Keratinocyte (primary cell): ENCODE data around the gene PEX10. TPM values are rescaled to one million over a fixed set of nuclear protein-coding genes. Genes with fewer than 3 reads are reported as not detected.

Experiments used
- DNase-seq: peaks from one replicate; pipeline ENCODE4 v3.0.0-alpha.2; 2011; ENCODE audit warnings: low read depth, missing footprints, low spot score
- FAIRE-seq: peaks from 2 replicates; lab custom pipeline; 2011; peaks lifted over from hg19 to GRCh38; lab: Jason Lieb, UNC
- H2AFZ ChIP-seq: 2 replicates; pipeline ENCODE4 v1.6.0; 2012; ENCODE audit warnings: low read length, control low read depth, inconsistent platforms; ENCODE audit not compliant: control insufficient read depth
- H3K27ac ChIP-seq: 2 replicates; pipeline ENCODE4 v1.5.1; 2011; ENCODE audit warnings: low read length; ENCODE audit not compliant: control insufficient read depth, insufficient read depth
- H3K27me3 ChIP-seq: 3 replicates; pipeline ENCODE4 v1.6.0; 2011; ENCODE audit warnings: low read length; ENCODE audit not compliant: control insufficient read depth, insufficient read depth; ENCODE audit errors: extremely low read depth
- H3K36me3 ChIP-seq, 2 experiments: 2 replicates in 1 of 2; 3 replicates in 1 of 2; pipeline ENCODE4 v1.5.1; 2011; ENCODE audit warnings: low read length in 2 of 2, mild to moderate bottlenecking in 1 of 2; ENCODE audit not compliant: control insufficient read depth in 2 of 2, insufficient read depth in 2 of 2; ENCODE audit errors: extremely low read depth in 1 of 2
- H3K4me1 ChIP-seq: 3 replicates; pipeline ENCODE4 v1.5.1; 2011; ENCODE audit warnings: low read length; ENCODE audit not compliant: control insufficient read depth, insufficient read depth; ENCODE audit errors: extremely low read depth
- H3K4me2 ChIP-seq: 3 replicates; pipeline ENCODE4 v1.6.0; 2011; ENCODE audit warnings: low read depth, low read length; ENCODE audit not compliant: control insufficient read depth, insufficient read depth; ENCODE audit errors: extremely low read depth
- H3K4me3 ChIP-seq, 3 experiments: fragments of 200-600 bp in 1 of 3; sonication (generic) in 1 of 3; 2 replicates in 2 of 3; 3 replicates in 1 of 3; pipeline ENCODE4 v1.5.1; 2011 to 2016; ENCODE audit warnings: low read length in 3 of 3, mild to moderate bottlenecking in 3 of 3, control low read depth in 2 of 3, inconsistent platforms in 1 of 3, low read depth in 1 of 3, mixed read lengths in 1 of 3, mixed run types in 1 of 3, moderate library complexity in 1 of 3; ENCODE audit not compliant: control insufficient read depth in 2 of 3, insufficient read depth in 2 of 3; ENCODE audit errors: extremely low read depth in 1 of 3
- H3K79me2 ChIP-seq: 2 replicates; pipeline ENCODE4 v1.6.0; 2012; ENCODE audit warnings: low read length; ENCODE audit not compliant: control insufficient read depth, insufficient read depth
- H3K9ac ChIP-seq: 3 replicates; pipeline ENCODE4 v1.6.0; 2011; ENCODE audit warnings: low read length; ENCODE audit not compliant: control insufficient read depth, insufficient read depth; ENCODE audit errors: extremely low read depth
- H3K9me1 ChIP-seq: 3 replicates; pipeline ENCODE4 v1.6.0; 2011; ENCODE audit warnings: low read length; ENCODE audit not compliant: control insufficient read depth, insufficient read depth; ENCODE audit errors: extremely low read depth
- H3K9me3 ChIP-seq: 2 replicates; pipeline ENCODE4 v1.5.1; 2012; ENCODE audit warnings: low read depth, low read length; ENCODE audit not compliant: control insufficient read depth
- H4K20me1 ChIP-seq: 3 replicates; pipeline ENCODE4 v1.6.0; 2011; ENCODE audit warnings: low read length; ENCODE audit not compliant: control insufficient read depth, insufficient read depth; ENCODE audit errors: extremely low read depth
- CTCF ChIP-seq, 3 experiments: IDR thresholded peaks in 1 of 3; conservative IDR thresholded peaks in 1 of 3; optimal IDR thresholded peaks in 1 of 3; 2 replicates in 2 of 3; 3 replicates in 1 of 3; pipeline versions ENCODE3 to v1.5.1; 2011; ENCODE audit warnings: low read length in 3 of 3, mild to moderate bottlenecking in 3 of 3, moderate library complexity in 2 of 3, control low read depth in 1 of 3, inconsistent platforms in 1 of 3; ENCODE audit not compliant: insufficient read depth in 2 of 3; ENCODE audit errors: extremely low read depth in 1 of 3
- EZH2 ChIP-seq: IDR thresholded peaks from one replicate; pipeline ENCODE4 v1.6.1; 2012; ENCODE audit warnings: inconsistent platforms, mild to moderate bottlenecking, low read length, moderate library complexity
- dilution Hi-C: fragments of 300-500 bp; cut with MboI; formaldehyde crosslinking; loops from one replicate; pipeline ENCODE4 v1.7.0; 2020; ENCODE audit warnings: low sequenced_read_pairs; ENCODE audit not compliant: extremely low pct_ligation_motif_present
- polyA plus RNA-seq, 5 experiments: library from polyadenylated mRNA; depleted of rRNA in 3 of 5; stranded (reverse) in 3 of 5; stranded (forward) in 1 of 5; unstranded in 1 of 5; fragments of >200 nt; gene quantifications; 1 replicate in 1 of 5; 2 replicates in 3 of 5; 3 replicates in 1 of 5; pipeline versions ENCODE4 v1.2.1 to v1.2.3, GENCODE V29; 2011 to 2012; ENCODE audit warnings: missing spikeins in 2 of 5, low read depth in 1 of 5, low replicate concordance in 1 of 5

Gene PEX10
- polyA plus RNA-seq, 1 donor (not counting 4 experiments of a cell fraction or from before 2014, with no cell fraction given) = 13.8 TPM

- Histone ChIP-seq H2AFZ (no peak overlapping the region), H3K4me1 (peaks cover 45% of the 10 kb centered on the region), H3K36me3 (peaks cover 12 to 41% of the 10 kb centered on the region in 2 experiments), H3K27me3 (no peaks in the 10 kb centered on the region), H3K79me2 (peaks cover 78% of the 10 kb centered on the region), H3K9ac (peak overlapping the region; percentile 19), H3K9me1 (no peaks in the 10 kb centered on the region), H3K27ac (peak overlapping the region; percentile 18), H3K4me3 (peak overlapping the region; percentile 41 to 79 (median 62)), H4K20me1 (peaks cover 24% of the 10 kb centered on the region), H3K9me3 (peaks cover 2% of the 10 kb centered on the region), H3K4me2 (peak overlapping the region; percentile 97)
- no peak for FAIRE-seq
- no peak for DNase-seq
- TF ChIP-seq EZH2 (no peak), CTCF (optimal IDR thresholded peaks at IDR 0.05 in 1 of 3, IDR thresholded peaks at IDR 0.05 in 1 of 3, conservative IDR thresholded peaks at IDR 0.05 in 1 of 3; ENCODE audit: extremely low read depth in 1 of 3, insufficient read depth in 2 of 3, low read length in 3 of 3) (no peak)
- dilution Hi-C loops = no loop called here
Observed at GRCh38 chr1:2430592-2430973, 18.2 kb upstream of the PEX10 start.

GRCh38 chr1:2429780-2430591 lies 17.6 kb upstream of the PEX10 start:
- TF ChIP-seq EZH2 = no peak
- peak in 2 of 3 experiments; percentile 82 to 93 for TF ChIP-seq CTCF (optimal IDR thresholded peaks at IDR 0.05 in 1 of 3, IDR thresholded peaks at IDR 0.05 in 1 of 3, conservative IDR thresholded peaks at IDR 0.05 in 1 of 3; ENCODE audit: extremely low read depth in 1 of 3, insufficient read depth in 2 of 3, low read length in 3 of 3)
- peaks cover 2% of the 10 kb centered on the region for H3K9me3 ChIP-seq
- dilution Hi-C loops = no loop called here
- H3K79me2 ChIP-seq = peaks cover 72% of the 10 kb centered on the region
- FAIRE-seq (no peak), DNase-seq (no peak)
- H3K9me1 ChIP-seq = no peaks in the 10 kb centered on the region
- no peaks in the 10 kb centered on the region for H3K27me3 ChIP-seq
- peaks cover 21% of the 10 kb centered on the region for H4K20me1 ChIP-seq
- H3K4me2 ChIP-seq = peak overlapping the region; percentile 97
- peak overlapping the region; percentile 62 to 81 (median 79) for H3K4me3 ChIP-seq
- no peak overlapping the region for H2AFZ ChIP-seq
- H3K27ac ChIP-seq = no peak overlapping the region
- H3K4me1 ChIP-seq = peaks cover 45% of the 10 kb centered on the region
- H3K9ac ChIP-seq = peak overlapping the region; percentile 96
- peaks cover 11 to 41% of the 10 kb centered on the region in 2 experiments for H3K36me3 ChIP-seq
